SHP77 (cell line): ENCODE measurements around the gene KIF1B.
A peak's percentile ranks its signal among the peaks of the same experiment; 100 is the strongest.
"Not testable (repeated sequence)": the region's sequence is repeated elsewhere in the genome, so short reads cannot be mapped to it uniquely, and the experiment has no call there.

Experiments
- DNase-seq, 2 experiments: peaks; one replicate each; lab custom pipeline; 2025; lab: John Stamatoyannopoulos, UW

KIF1B gene

GRCh38 chr1:10192263-10192662, 18.1 kb upstream of the KIF1B start:
- DNase-seq: no peak

GRCh38 chr1:10193288-10193687, 17.1 kb upstream of the KIF1B start:
- DNase-seq: no peak

- no peak for DNase-seq
These were observed 14.8 kb upstream of the KIF1B start for GRCh38 chr1:10195570-10195969.

DNA sequence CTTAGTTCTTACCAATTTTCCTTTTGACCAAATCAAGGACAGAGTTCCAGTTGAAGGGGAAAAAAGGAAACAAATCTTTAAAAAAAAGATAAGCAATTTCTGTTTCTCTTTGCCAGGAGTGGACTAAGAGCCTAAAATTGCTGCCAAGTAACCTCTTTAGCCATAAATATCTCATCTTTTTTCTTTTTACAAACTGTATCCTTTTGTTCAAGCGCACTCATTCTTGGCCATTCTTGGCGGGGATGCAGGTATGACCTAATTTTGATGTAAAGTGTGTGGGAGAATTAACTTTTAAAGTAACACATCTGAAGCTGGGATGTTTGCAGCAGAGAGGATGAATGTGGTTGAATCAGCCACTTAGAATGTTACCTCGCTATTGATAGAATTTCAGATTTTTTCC, 13.4 kb upstream of the KIF1B start:
- no peak for DNase-seq

DNA sequence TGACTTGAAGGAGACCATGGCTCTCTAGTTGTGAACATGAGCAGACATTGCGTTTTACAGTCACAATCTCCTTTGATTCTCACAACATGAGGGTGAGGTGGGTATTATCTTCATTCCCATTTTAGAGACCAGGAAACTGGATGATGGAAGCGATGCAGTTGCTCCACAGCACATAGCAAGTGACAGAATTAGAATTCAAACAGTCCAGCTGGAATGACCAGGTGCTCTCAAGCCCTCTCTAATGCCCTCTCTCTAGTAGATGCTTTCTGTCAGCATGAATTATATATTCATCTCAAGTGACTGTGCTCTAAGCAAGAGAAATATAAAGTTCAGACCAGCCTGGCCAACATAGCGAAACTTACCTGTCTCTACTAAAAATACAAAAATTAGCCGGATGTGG, 9.8 kb upstream of the KIF1B start:
- DNase-seq: no peak

- DNase-seq: no peak
These were observed 6.2 kb upstream of the KIF1B start for GRCh38 chr1:10204003-10204642.

DNA sequence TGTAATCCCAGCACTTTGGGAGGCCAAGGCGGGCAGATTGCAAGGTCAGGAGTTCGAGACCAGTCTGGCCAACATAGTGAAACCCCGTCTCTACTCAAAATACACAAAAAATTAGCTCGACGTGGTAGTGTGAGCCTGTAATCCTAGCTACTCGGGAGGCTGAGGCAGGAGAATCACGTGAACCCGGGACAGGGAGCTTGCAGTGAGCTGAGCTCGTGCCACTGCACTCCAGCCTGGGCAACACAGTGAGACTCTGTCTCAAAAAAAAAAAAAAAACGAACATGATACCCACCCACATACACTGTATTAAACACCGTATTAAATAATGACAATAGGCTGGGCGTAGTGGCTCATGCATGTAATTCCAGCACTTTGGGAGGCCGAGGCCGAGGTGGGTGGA, 5.2 kb upstream of the KIF1B start:
- DNase-seq: not testable (repeated sequence)

- DNase-seq: no peak
These were observed 2.6 kb upstream of the KIF1B start for GRCh38 chr1:10207810-10208209.

DNA sequence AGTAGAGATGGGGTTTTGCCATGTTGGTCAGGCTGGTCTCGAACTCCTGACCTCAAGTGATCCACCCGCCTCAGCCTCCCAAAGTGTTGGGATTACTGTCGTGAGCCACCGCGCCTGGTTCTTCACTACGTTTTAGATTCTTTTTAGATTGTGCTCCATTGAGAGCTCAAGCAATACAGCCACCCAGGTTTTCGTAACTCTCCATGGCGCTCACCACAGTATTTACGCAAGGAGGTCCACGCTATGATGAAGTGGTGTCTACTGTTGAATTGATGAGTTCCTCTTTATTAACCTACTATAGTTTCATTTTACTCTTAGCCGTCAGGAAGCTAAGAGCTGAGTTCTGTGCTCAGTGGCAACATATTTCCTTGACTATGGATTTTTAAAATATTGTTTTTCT, 1.8 kb upstream of the KIF1B start:
- DNase-seq: no peak

GRCh38 chr1:10209590-10209904, 823 bp upstream of the KIF1B start:
- no peak for DNase-seq

DNA sequence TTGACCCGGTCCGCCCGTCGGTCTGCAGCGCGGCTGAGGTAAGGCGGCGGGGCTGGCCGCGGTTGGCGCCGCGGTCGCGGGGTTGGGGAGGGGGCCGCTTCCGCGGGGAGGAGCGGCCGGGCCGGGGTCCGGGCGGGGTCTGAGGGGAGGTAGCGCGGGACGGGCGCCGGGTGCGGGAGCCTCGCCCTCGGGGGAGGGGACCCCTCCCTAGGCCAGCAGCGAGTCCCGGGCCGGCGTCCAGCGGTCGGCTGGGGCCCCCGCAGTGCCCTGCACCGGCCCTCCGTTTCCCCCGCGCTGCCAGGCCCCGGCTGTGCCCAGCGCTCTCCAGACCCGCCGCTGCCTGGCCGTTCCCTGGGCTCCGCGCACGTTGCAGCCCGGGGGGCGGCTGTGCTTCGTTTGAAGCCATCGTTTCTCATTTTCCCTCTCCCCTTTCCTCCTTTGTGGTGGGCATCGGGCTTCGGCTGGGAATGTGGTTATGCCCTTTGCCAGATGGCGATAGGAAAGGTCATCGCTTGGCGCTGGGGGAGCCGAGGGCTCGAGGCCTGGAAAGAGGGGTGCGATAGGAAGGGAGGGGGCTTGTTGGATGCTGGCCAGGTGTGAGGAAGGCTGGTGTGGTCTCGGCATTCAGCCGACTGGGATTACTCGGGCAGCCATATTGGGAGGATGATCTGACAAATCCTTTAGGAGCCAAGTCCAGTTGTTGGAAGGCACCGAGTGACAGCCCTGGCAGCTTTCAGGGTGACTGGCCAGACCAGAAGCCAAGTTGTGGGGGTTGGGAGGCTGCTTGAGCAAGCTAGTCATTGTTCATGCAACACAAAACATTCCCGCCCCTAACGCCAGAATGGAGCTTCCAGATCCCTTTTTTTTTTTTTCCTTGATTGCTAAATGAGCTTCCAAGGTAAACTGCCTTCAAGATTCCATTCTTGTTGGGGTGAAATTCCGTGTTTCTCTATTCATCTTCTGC, 753 bp downstream of the KIF1B start:
- peak in 1 of 2 experiments; percentile 54 for DNase-seq

DNA sequence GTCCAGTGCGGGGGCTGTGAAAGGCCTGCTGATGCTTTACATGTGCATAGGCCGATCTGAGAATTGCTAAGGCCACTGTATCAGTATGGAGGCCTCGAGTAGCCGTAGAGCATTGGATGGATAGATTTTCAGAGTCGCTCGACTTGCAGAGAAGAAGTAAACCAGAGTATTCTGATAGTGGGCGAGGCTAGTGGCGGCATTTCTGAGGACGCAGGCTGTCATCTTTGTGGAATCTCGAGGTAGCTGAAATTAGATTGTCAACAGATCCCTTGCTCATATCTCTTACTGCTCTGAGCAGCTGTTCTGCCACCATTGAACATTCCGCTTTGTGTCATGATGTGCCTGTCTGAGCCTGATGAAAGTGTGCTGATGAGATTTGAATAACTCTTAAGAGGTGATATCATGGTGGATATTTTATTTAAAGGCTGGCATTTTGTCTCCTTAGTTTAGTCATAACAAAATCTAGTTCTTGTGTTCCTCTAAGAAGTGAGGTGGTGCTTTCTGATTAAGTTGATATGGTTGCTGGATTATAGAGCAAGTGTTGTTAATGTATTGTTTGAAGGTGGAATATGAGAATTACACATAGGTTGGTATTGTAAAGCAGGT, 1.5 kb downstream of the KIF1B start:
- no peak for DNase-seq

DNA sequence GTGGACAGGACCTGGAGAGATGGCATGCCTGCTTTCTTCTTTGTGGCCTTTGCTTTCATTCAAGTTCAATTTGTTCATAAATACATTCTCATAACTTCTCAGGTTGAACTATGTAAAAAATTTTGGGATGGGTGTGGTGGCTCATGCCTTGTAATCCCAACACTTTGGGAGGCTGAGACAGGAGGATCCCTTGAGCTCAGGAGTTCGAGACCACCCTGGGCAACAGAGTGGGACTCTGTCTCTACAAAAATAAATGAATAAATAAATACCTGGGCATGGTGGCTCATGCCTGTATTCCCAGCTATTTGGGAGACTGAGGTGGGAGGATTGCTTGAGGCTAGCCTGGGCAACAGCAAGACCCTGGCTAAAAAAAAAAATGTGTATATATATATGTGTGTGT, 2.1 kb downstream of the KIF1B start:
- DNase-seq: no peak

GRCh38 chr1:10213186-10213705, 2.9 kb downstream of the KIF1B start:
- DNase-seq: no peak

DNA sequence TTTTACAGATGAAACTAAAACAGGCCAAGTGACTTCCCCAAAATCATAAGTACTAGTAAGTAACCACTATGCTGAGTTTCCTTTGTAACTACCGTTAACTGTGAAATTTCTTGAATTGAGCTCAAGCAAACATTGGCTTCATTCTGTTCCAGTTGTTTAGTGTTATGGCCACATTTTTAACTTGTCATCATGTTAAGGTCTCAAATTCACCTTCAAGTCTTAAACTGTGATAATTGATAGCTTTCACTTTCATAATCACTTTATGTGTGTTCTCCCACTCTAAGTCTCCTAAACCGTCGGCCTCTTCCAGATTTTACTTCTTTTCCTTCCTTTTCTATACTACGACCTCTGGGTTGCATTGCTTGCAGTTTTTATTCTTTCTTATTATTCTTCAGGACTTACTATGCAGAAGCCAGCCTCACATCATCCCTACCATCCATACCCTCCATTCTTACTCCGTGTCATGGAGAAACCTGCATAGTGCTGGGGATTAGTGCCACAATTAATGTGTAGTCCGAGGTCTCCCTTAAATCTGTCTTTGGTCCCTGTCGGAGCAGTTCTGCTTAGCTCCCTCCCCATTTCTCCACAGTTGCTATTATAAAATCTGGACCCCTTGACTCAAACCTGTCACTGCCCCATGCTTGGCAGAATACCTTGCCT, 5.8 kb downstream of the KIF1B start:
- DNase-seq: no peak

DNA sequence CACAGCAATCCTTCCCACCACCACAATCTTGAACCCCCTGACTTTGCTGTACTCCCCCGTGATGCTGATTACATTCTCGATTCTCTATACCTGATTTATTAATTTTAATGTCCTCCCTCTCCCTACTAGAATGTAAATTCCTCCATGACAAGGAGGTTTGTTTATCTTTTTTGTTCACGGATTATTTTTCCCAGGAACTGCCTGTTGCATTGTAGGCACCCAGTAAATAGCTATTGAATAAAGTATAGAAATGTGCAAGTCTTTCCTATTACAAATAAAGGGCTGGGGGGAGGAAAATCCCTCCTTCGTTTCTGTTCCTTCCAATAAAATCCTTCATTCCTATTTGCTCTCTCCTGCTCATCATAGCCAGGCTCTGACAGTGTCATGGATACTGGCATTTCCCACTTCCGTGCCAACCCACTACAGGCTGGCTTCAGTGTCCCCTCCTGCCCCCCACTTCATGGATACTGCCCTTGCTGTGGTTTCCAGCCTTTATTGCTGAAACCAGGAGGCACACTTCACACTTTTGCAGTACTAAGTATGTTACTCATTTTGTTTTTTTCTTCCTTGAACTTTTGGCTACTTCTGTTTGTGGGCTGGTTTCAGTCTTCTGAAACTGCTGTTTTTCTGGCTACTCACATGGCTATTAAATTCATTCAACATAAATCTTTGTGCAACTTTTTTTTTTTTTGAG, 7.5 kb downstream of the KIF1B start:
- DNase-seq: no peak

DNA sequence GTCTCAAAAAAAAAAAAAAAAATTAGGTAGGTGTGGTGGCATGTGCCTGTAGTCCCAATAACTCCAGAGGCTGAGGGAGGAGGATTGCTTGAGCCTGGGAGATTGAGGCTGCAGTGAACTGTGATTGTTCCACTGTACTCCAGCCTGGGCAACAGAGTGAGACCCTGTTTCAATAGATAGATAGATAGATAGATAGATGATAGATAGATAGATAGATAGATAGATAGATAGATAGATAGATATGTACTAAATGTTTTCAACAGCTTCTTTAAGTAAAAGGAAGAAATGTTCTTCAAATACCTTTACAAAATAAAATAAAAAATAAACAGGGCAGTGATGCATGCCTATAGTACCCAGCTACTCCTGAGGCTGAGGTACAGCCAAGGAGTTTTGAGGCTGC, 9.8 kb downstream of the KIF1B start:
- DNase-seq: no peak

GRCh38 chr1:10220657-10221056, 10.3 kb downstream of the KIF1B start:
- not testable (repeated sequence) for DNase-seq

GRCh38 chr1:10225573-10225972, 15.2 kb downstream of the KIF1B start:
- DNase-seq: no peak

- DNase-seq: no peak
These were observed 18.2 kb downstream of the KIF1B start for GRCh38 chr1:10228528-10228927.

- no peak for DNase-seq
These were observed 19.5 kb downstream of the KIF1B start for GRCh38 chr1:10229903-10230302.

GRCh38 chr1:10232163-10232562, 21.8 kb downstream of the KIF1B start:
- no peak for DNase-seq
